Common myeloid progenitor, CD34-positive (primary cell): Measurements from ENCODE around the gene LPP. TPM values are rescaled to one million over a fixed set of nuclear protein-coding genes. Genes with fewer than 3 reads are reported as not detected.
A peak's percentile ranks its signal among the peaks of the same experiment; 100 is the strongest.

ENCODE experiments used
- CTCF ChIA-PET: fragments of 350-600 bp; sonication (Branson Sonifier 250); formaldehyde crosslinking; loops from one replicate; lab custom pipeline; 2021; ENCODE audit warnings: antibody characterized with exemption; lab: Charles Lee
- POLR2A ChIA-PET: fragments of 350-600 bp; sonication (Branson Sonifier 250); formaldehyde crosslinking; loops from one replicate; lab custom pipeline; 2021; ENCODE audit warnings: antibody characterized with exemption; lab: Charles Lee
- DNase-seq, 3 donors: peaks; one replicate each; pipeline versions ENCODE4 v3.0.0 to v3.0.0-alpha.2; 2013
- H3K27ac ChIP-seq, 2 experiments: 1 replicate in 1 of 2; 2 replicates in 1 of 2; pipeline ENCODE4 v1.7.0; 2013; ENCODE audit warnings: inconsistent platforms in 2 of 2, low read length in 2 of 2, mild to moderate bottlenecking in 2 of 2, low read depth in 1 of 2, moderate library complexity in 1 of 2; ENCODE audit not compliant: severe bottlenecking in 2 of 2, insufficient read depth in 1 of 2, poor library complexity in 1 of 2
- H3K27me3 ChIP-seq, 5 experiments: replicated peaks in 2 of 5; 1 replicate in 3 of 5; 2 replicates in 2 of 5; pipeline versions ENCODE4 v1.6.1 to v1.7.0; 2013; ENCODE audit warnings: low read length in 4 of 5, mild to moderate bottlenecking in 2 of 5, moderate library complexity in 2 of 5, inconsistent platforms in 1 of 5; ENCODE audit not compliant: insufficient read depth in 5 of 5, control insufficient read depth in 4 of 5
- H3K36me3 ChIP-seq, 4 experiments: 1 replicate in 2 of 4; 2 replicates in 2 of 4; pipeline versions ENCODE4 v1.6.1 to v1.7.0; 2013; ENCODE audit warnings: low read length in 3 of 4, control low read depth in 1 of 4, mild to moderate bottlenecking in 1 of 4; ENCODE audit not compliant: control insufficient read depth in 4 of 4, insufficient read depth in 4 of 4
- H3K4me1 ChIP-seq, 4 experiments: 1 replicate in 3 of 4; 2 replicates in 1 of 4; pipeline versions ENCODE4 v1.6.1 to v1.7.1; 2013; ENCODE audit warnings: low read length in 3 of 4, mild to moderate bottlenecking in 3 of 4, control low read depth in 1 of 4, inconsistent platforms in 1 of 4, moderate library complexity in 1 of 4; ENCODE audit not compliant: control insufficient read depth in 4 of 4, insufficient read depth in 4 of 4; ENCODE audit errors: control extremely low read depth in 1 of 4
- H3K4me3 ChIP-seq, 7 experiments: 1 replicate in 4 of 7; 2 replicates in 3 of 7; pipeline versions ENCODE4 v1.5.1 to v1.7.0; 2013; ENCODE audit warnings: mild to moderate bottlenecking in 7 of 7, low read length in 6 of 7, moderate library complexity in 6 of 7, inconsistent platforms in 2 of 7, low read depth in 2 of 7, control low read depth in 1 of 7; ENCODE audit not compliant: insufficient read depth in 4 of 7, control insufficient read depth in 1 of 7; ENCODE audit errors: extremely low read depth in 1 of 7
- H3K9me3 ChIP-seq, 5 experiments: 1 replicate in 4 of 5; 2 replicates in 1 of 5; pipeline versions ENCODE4 v1.6.1 to v1.7.1; 2013; ENCODE audit warnings: low read length in 4 of 5, mild to moderate bottlenecking in 2 of 5, inconsistent platforms in 1 of 5, low read depth in 1 of 5, moderate library complexity in 1 of 5; ENCODE audit not compliant: control insufficient read depth in 4 of 5, insufficient read depth in 2 of 5; ENCODE audit errors: control extremely low read depth in 1 of 5
- WGBS: methylation state at CpG from one replicate; pipeline ENCODE4 v1.1.5; 2013; ENCODE audit not compliant: insufficient coverage; 5-methylcytosine and 5-hydroxymethylcytosine counted together
- polyA plus RNA-seq: library from polyadenylated mRNA; unstranded; fragments of 120-200 nt; gene quantifications from one replicate; pipeline ENCODE4 v1.2.1, GENCODE V29; 2013

The LPP gene, protein sequence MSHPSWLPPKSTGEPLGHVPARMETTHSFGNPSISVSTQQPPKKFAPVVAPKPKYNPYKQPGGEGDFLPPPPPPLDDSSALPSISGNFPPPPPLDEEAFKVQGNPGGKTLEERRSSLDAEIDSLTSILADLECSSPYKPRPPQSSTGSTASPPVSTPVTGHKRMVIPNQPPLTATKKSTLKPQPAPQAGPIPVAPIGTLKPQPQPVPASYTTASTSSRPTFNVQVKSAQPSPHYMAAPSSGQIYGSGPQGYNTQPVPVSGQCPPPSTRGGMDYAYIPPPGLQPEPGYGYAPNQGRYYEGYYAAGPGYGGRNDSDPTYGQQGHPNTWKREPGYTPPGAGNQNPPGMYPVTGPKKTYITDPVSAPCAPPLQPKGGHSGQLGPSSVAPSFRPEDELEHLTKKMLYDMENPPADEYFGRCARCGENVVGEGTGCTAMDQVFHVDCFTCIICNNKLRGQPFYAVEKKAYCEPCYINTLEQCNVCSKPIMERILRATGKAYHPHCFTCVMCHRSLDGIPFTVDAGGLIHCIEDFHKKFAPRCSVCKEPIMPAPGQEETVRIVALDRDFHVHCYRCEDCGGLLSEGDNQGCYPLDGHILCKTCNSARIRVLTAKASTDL
- polyA plus RNA-seq, result 9.5 TPM

- WGBS, result 1% methylated on average over 41 of the region's 66 CpGs
- Histone ChIP-seq H3K27me3 (no peaks in the 10 kb centered on the region), H3K27ac (peak within 1 kb of the TSS; percentile 40 to 76), H3K9me3 (no peaks in the 10 kb centered on the region), H3K36me3 (no peaks in the 10 kb centered on the region), H3K4me3 (peak within 1 kb of the TSS; percentile 68 to 93 (median 83)), H3K4me1 (peaks cover 4 to 28% (median 21%) of the 10 kb centered on the region in 4 experiments)
- CTCF ChIA-PET, result interaction anchor here (0.9 to 1.4 kb wide), 5 partner anchors 12 to 752 kb away, joined by 3 to 5 read pairs (median 4); no protein-coding TSS in a partner anchor
- DNase-seq, result peak; percentile 70 to 89 (median 80)
- POLR2A ChIA-PET, result interaction anchor here (0.7 to 1.3 kb wide), 2 partner anchors 409 to 414 kb away, joined by 3 to 6 read pairs; partner anchors contain the start of gene BCL6
Observed at GRCh38 chr3:188154014-188154808, at the start of gene LPP. TSS of gene LPP (plus strand) at chr3:188154157. CDS start at chr3:188406121, 251,964 bp downstream.

- Histone ChIP-seq H3K4me3 (no peak overlapping the region), H3K27me3 (no peaks in the 10 kb centered on the region), H3K4me1 (peaks cover 0 to 6% (median 0%) of the 10 kb centered on the region in 4 experiments), H3K36me3 (no peaks in the 10 kb centered on the region), H3K9me3 (peaks cover 0 to 4% (median 0%) of the 10 kb centered on the region in 5 experiments), H3K27ac (no peak overlapping the region)
- ChIA-PET CTCF (no interaction called here), POLR2A (no interaction called here)
- 100% methylated on average over 1 of the region's 1 CpG for WGBS
- DNase-seq, result no peak
Observed at GRCh38 chr3:188106006-188106405, 48.0 kb upstream of the LPP start.

- no peaks in the 10 kb centered on the region for H3K9me3 ChIP-seq
- no peak for DNase-seq
- CTCF ChIA-PET, result no interaction called here
- 83% methylated on average over 1 of the region's 5 CpGs for WGBS
- peaks cover 0 to 6% (median 0%) of the 10 kb centered on the region in 4 experiments for H3K4me1 ChIP-seq
- H3K27ac ChIP-seq, result no peak overlapping the region
- H3K27me3 ChIP-seq, result no peaks in the 10 kb centered on the region
- H3K4me3 ChIP-seq, result no peak overlapping the region
- H3K36me3 ChIP-seq, result no peaks in the 10 kb centered on the region
- POLR2A ChIA-PET, result interaction anchor here (0.8 kb wide), 1 partner anchor 15 kb away, joined by 4 read pairs; no protein-coding TSS in a partner anchor
Observed at GRCh38 chr3:188106454-188106853, 47.5 kb upstream of the LPP start.

- H3K4me1 ChIP-seq, result peaks cover 0 to 6% (median 0%) of the 10 kb centered on the region in 4 experiments
- WGBS, result 100% methylated on average over 7 of the region's 15 CpGs
- H3K9me3 ChIP-seq, result no peaks in the 10 kb centered on the region
- H3K36me3 ChIP-seq, result no peaks in the 10 kb centered on the region
- no peak overlapping the region for H3K27ac ChIP-seq
- H3K4me3 ChIP-seq, result no peak overlapping the region
- CTCF ChIA-PET, result no interaction called here
- no peaks in the 10 kb centered on the region for H3K27me3 ChIP-seq
- DNase-seq, result no peak
- POLR2A ChIA-PET, result interaction anchor here (0.8 kb wide), 1 partner anchor 14 kb away, joined by 4 read pairs; no protein-coding TSS in a partner anchor
Observed at GRCh38 chr3:188106887-188107830, 46.8 kb upstream of the LPP start.

DNA sequence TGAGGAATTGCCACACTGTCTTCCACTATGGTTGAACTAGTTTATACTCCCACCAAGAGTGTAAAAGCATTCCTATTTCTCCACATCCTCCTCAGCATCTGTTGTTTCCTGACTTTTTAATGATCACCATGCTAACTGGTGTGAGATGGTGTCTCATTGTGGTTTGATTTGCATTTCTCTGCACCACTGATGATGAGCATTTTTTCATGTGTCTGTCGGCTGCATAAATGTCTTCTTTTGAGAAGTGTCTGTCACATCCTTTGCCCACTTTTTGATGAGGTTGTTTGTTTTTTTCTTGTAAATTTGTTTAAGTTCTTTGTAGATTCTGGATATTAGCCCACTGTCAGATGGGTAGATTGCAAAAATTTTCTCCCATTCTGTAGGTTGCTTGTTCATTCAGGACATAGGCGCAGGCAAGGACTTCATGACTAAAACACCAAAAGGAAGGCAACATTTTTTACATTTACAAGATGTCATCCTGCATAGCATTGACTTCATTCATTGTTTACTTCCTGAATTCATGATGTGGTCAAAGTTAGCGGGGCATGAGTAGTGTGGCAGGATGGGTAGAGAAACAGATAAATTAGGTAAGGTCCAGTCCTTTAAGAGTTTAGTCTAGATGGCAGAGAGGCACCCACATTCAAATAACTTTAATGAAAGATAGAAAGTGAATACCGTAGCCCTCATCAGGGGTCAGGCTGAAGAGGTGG lies 45.1 kb upstream of the LPP start:
- Histone ChIP-seq H3K36me3 (no peaks in the 10 kb centered on the region), H3K4me3 (no peak overlapping the region), H3K4me1 (peaks cover 0 to 6% (median 0%) of the 10 kb centered on the region in 4 experiments), H3K9me3 (no peaks in the 10 kb centered on the region), H3K27ac (no peak overlapping the region), H3K27me3 (no peaks in the 10 kb centered on the region)
- ChIA-PET POLR2A (no interaction called here), CTCF (no interaction called here)
- DNase-seq, result no peak
- WGBS, result 100% methylated on average over 1 of the region's 4 CpGs
